ENCODE data around the gene BARX1. TPM values are rescaled to one million over a fixed set of nuclear protein-coding genes. Genes with fewer than 3 reads are reported as not detected.

BARX1 gene
- total RNA-seq, 1 donor from 2014 or later, result not detected

- Histone ChIP-seq H3K27ac (no peak overlapping the region), H3K9me3 (no peaks in the 10 kb centered on the region), H3K36me3 (no peaks in the 10 kb centered on the region), H3K4me3 (no peak overlapping the region), H3K4me1 (no peaks in the 10 kb centered on the region), H3K27me3 (no peaks in the 10 kb centered on the region)
- no peak for TF ChIP-seq POLR2AphosphoS5 (IDR thresholded peaks at IDR 0.05; ENCODE audit: insufficient read depth in 1 of 2, low read depth in 1 of 2)
- intact Hi-C loops (cut with DNase I), result no loop called here
- no peak for DNase-seq (ENCODE audit: extremely low spot score in 2 of 2)
Observed at GRCh38 chr9:93929231-93929630, 25.9 kb downstream of the BARX1 start.

DNA sequence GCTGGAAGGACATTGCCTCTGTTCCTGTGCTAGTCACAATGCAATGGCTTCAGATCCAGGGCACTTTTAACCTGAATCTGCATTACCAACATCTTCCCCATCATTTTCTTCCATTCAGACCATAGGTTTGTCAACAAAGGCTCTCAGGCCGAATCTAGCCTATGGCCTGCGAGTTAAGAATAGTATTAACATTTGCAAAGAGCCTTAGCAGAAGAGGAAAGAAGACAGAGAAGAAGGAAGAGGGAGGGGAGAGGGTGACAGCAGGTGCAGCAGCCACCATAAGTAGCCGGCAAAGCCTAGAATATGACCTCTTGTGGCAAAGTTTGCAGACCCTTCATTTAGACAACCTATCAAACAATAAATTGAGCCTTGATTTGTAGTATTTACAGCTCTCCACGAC, 32.6 kb downstream of the BARX1 start:
- H3K27ac ChIP-seq, result no peak overlapping the region
- no peak for TF ChIP-seq POLR2A (IDR thresholded peaks at IDR 0.05)
- TF ChIP-seq POLR2AphosphoS5 (IDR thresholded peaks at IDR 0.05; ENCODE audit: insufficient read depth in 1 of 2, low read depth in 1 of 2), result no peak
- TF ChIP-seq, protein P1, sequence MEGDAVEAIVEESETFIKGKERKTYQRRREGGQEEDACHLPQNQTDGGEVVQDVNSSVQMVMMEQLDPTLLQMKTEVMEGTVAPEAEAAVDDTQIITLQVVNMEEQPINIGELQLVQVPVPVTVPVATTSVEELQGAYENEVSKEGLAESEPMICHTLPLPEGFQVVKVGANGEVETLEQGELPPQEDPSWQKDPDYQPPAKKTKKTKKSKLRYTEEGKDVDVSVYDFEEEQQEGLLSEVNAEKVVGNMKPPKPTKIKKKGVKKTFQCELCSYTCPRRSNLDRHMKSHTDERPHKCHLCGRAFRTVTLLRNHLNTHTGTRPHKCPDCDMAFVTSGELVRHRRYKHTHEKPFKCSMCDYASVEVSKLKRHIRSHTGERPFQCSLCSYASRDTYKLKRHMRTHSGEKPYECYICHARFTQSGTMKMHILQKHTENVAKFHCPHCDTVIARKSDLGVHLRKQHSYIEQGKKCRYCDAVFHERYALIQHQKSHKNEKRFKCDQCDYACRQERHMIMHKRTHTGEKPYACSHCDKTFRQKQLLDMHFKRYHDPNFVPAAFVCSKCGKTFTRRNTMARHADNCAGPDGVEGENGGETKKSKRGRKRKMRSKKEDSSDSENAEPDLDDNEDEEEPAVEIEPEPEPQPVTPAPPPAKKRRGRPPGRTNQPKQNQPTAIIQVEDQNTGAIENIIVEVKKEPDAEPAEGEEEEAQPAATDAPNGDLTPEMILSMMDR (IDR thresholded peaks at IDR 0.05), result no peak
- intact Hi-C loops (cut with DNase I), result no loop called here
- no peaks in the 10 kb centered on the region for H3K27me3 ChIP-seq
- H3K36me3 ChIP-seq, result no peaks in the 10 kb centered on the region
- no peaks in the 10 kb centered on the region for H3K9me3 ChIP-seq
- H3K4me3 ChIP-seq, result no peak overlapping the region
- no peaks in the 10 kb centered on the region for H3K4me1 ChIP-seq
- DNase-seq (ENCODE audit: extremely low spot score in 2 of 2), result no peak

GRCh38 chr9:93920131-93920800, 34.9 kb downstream of the BARX1 start:
- no peak for DNase-seq (ENCODE audit: extremely low spot score in 2 of 2)
- Histone ChIP-seq H3K36me3 (no peaks in the 10 kb centered on the region), H3K4me1 (no peaks in the 10 kb centered on the region), H3K9me3 (no peaks in the 10 kb centered on the region), H3K4me3 (no peak overlapping the region), H3K27ac (no peak overlapping the region), H3K27me3 (no peaks in the 10 kb centered on the region)
- TF ChIP-seq, protein P1 (IDR thresholded peaks at IDR 0.05), result no peak
- TF ChIP-seq POLR2AphosphoS5 (IDR thresholded peaks at IDR 0.05; ENCODE audit: insufficient read depth in 1 of 2, low read depth in 1 of 2), result no peak
- TF ChIP-seq POLR2A (IDR thresholded peaks at IDR 0.05), result no peak
- intact Hi-C loops (cut with DNase I), result no loop called here

- DNase-seq (ENCODE audit: extremely low spot score in 2 of 2), result no peak
- Histone ChIP-seq H3K9me3 (no peaks in the 10 kb centered on the region), H3K27me3 (no peaks in the 10 kb centered on the region), H3K27ac (no peak overlapping the region), H3K4me1 (no peaks in the 10 kb centered on the region), H3K36me3 (no peaks in the 10 kb centered on the region), H3K4me3 (no peak overlapping the region)
- intact Hi-C loops (cut with DNase I), result no loop called here
- TF ChIP-seq, protein P1 (IDR thresholded peaks at IDR 0.05), result no peak
- TF ChIP-seq POLR2A (IDR thresholded peaks at IDR 0.05) (no peak), POLR2AphosphoS5 (IDR thresholded peaks at IDR 0.05; ENCODE audit: insufficient read depth in 1 of 2, low read depth in 1 of 2) (no peak)
Observed at GRCh38 chr9:93918061-93918460, 37.1 kb downstream of the BARX1 start.

GRCh38 chr9:93917121-93917853, 37.9 kb downstream of the BARX1 start:
- Histone ChIP-seq H3K4me3 (no peak overlapping the region), H3K4me1 (no peaks in the 10 kb centered on the region), H3K27ac (no peak overlapping the region), H3K27me3 (no peaks in the 10 kb centered on the region), H3K9me3 (no peaks in the 10 kb centered on the region), H3K36me3 (no peaks in the 10 kb centered on the region)
- TF ChIP-seq, protein P1 (IDR thresholded peaks at IDR 0.05), result no peak
- TF ChIP-seq POLR2AphosphoS5 (IDR thresholded peaks at IDR 0.05; ENCODE audit: insufficient read depth in 1 of 2, low read depth in 1 of 2) (no peak), POLR2A (IDR thresholded peaks at IDR 0.05) (no peak)
- DNase-seq (ENCODE audit: extremely low spot score in 2 of 2), result no peak
- intact Hi-C loops (cut with DNase I), result no loop called here

Data from vagina (tissue), 2 donors.